ENCODE results near the gene MAP3K13. TPM values are rescaled to one million over a fixed set of nuclear protein-coding genes. Genes with fewer than 3 reads are reported as not detected.

MAP3K13 gene
- total and polyA plus RNA-seq, 2 of the 13 experiments (the other 11 are each of a cell fraction or from before 2014, with no cell fraction given): 24.2 to 26.5 TPM

GRCh38 chr3:185317674-185318073, 45.3 kb upstream of the MAP3K13 start (continued):
- TF ChIP-seq, protein P1, sequence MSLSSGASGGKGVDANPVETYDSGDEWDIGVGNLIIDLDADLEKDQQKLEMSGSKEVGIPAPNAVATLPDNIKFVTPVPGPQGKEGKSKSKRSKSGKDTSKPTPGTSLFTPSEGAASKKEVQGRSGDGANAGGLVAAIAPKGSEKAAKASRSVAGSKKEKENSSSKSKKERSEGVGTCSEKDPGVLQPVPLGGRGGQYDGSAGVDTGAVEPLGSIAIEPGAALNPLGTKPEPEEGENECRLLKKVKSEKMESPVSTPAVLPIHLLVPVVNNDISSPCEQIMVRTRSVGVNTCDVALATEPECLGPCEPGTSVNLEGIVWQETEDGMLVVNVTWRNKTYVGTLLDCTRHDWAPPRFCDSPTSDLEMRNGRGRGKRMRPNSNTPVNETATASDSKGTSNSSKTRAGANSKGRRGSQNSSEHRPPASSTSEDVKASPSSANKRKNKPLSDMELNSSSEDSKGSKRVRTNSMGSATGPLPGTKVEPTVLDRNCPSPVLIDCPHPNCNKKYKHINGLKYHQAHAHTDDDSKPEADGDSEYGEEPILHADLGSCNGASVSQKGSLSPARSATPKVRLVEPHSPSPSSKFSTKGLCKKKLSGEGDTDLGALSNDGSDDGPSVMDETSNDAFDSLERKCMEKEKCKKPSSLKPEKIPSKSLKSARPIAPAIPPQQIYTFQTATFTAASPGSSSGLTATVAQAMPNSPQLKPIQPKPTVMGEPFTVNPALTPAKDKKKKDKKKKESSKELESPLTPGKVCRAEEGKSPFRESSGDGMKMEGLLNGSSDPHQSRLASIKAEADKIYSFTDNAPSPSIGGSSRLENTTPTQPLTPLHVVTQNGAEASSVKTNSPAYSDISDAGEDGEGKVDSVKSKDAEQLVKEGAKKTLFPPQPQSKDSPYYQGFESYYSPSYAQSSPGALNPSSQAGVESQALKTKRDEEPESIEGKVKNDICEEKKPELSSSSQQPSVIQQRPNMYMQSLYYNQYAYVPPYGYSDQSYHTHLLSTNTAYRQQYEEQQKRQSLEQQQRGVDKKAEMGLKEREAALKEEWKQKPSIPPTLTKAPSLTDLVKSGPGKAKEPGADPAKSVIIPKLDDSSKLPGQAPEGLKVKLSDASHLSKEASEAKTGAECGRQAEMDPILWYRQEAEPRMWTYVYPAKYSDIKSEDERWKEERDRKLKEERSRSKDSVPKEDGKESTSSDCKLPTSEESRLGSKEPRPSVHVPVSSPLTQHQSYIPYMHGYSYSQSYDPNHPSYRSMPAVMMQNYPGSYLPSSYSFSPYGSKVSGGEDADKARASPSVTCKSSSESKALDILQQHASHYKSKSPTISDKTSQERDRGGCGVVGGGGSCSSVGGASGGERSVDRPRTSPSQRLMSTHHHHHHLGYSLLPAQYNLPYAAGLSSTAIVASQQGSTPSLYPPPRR (CRISPR knock-in tag; IDR thresholded peaks at IDR 0.05; ENCODE audit: borderline replicate concordance): no peak
- no peak for TF ChIP-seq JDP2 (CRISPR knock-in tag; IDR thresholded peaks at IDR 0.05; ENCODE audit: borderline replicate concordance)
- no peak for TF ChIP-seq ERF (CRISPR knock-in tag; IDR thresholded peaks at IDR 0.05)
- TF ChIP-seq DMAP1 (CRISPR knock-in tag; IDR thresholded peaks at IDR 0.05): no peak
- TF ChIP-seq ZNF607 (CRISPR knock-in tag; IDR thresholded peaks at IDR 0.05; ENCODE audit: borderline replicate concordance): no peak
- TF ChIP-seq, protein P2, sequence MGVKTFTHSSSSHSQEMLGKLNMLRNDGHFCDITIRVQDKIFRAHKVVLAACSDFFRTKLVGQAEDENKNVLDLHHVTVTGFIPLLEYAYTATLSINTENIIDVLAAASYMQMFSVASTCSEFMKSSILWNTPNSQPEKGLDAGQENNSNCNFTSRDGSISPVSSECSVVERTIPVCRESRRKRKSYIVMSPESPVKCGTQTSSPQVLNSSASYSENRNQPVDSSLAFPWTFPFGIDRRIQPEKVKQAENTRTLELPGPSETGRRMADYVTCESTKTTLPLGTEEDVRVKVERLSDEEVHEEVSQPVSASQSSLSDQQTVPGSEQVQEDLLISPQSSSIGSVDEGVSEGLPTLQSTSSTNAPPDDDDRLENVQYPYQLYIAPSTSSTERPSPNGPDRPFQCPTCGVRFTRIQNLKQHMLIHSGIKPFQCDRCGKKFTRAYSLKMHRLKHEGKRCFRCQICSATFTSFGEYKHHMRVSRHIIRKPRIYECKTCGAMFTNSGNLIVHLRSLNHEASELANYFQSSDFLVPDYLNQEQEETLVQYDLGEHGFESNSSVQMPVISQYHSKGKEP (CRISPR knock-in tag; IDR thresholded peaks at IDR 0.05): no peak
- TF ChIP-seq TCF12 (IDR thresholded peaks at IDR 0.05): no peak
- no peak for TF ChIP-seq TCF12 (CRISPR knock-in tag; IDR thresholded peaks at IDR 0.05)
- TF ChIP-seq SCMH1 (CRISPR knock-in tag; IDR thresholded peaks at IDR 0.05; ENCODE audit: borderline replicate concordance): no peak
- TF ChIP-seq RNF2 (conservative IDR thresholded peaks at IDR 0.05; ENCODE audit: low read depth): no peak
- TF ChIP-seq MBD4 (IDR thresholded peaks at IDR 0.05; ENCODE audit: borderline replicate concordance, low read length): no peak
- TF ChIP-seq NFE2L2 (IDR thresholded peaks at IDR 0.05; ENCODE audit: low read length): no peak
- TF ChIP-seq, protein P3, sequence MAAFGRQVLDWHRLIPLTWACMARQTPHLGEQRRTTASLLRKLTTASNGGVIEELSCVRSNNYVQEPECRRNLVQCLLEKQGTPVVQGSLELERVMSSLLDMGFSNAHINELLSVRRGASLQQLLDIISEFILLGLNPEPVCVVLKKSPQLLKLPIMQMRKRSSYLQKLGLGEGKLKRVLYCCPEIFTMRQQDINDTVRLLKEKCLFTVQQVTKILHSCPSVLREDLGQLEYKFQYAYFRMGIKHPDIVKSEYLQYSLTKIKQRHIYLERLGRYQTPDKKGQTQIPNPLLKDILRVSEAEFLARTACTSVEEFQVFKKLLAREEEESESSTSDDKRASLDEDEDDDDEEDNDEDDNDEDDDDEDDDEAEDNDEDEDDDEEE (CRISPR knock-in tag; IDR thresholded peaks at IDR 0.05): no peak
- TF ChIP-seq, protein P4, sequence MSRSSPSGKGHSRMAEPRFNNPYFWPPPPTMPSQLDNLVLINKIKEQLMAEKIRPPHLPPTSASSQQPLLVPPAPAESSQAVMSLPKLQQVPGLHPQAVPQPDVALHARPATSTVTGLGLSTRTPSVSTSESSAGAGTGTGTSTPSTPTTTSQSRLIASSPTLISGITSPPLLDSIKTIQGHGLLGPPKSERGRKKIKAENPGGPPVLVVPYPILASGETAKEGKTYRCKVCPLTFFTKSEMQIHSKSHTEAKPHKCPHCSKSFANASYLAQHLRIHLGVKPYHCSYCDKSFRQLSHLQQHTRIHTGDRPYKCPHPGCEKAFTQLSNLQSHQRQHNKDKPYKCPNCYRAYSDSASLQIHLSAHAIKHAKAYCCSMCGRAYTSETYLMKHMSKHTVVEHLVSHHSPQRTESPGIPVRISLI (CRISPR knock-in tag; IDR thresholded peaks at IDR 0.05; ENCODE audit: borderline replicate concordance): peak; percentile 86; the same call in 1 of the 2 replicates
- TF ChIP-seq ZNF3 (CRISPR knock-in tag; IDR thresholded peaks at IDR 0.05): no peak
- TF ChIP-seq FOSL1 (CRISPR knock-in tag; IDR thresholded peaks at IDR 0.05; ENCODE audit: borderline replicate concordance): no peak
- no peak for TF ChIP-seq EED (CRISPR knock-in tag; IDR thresholded peaks at IDR 0.05)
- TF ChIP-seq ZNF263 (CRISPR knock-in tag; IDR thresholded peaks at IDR 0.05): no peak
- TF ChIP-seq, protein P5, sequence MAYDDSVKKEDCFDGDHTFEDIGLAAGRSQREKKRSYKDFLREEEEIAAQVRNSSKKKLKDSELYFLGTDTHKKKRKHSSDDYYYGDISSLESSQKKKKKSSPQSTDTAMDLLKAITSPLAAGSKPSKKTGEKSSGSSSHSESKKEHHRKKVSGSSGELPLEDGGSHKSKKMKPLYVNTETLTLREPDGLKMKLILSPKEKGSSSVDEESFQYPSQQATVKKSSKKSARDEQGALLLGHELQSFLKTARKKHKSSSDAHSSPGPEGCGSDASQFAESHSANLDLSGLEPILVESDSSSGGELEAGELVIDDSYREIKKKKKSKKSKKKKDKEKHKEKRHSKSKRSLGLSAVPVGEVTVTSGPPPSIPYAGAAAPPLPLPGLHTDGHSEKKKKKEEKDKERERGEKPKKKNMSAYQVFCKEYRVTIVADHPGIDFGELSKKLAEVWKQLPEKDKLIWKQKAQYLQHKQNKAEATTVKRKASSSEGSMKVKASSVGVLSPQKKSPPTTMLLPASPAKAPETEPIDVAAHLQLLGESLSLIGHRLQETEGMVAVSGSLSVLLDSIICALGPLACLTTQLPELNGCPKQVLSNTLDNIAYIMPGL (CRISPR knock-in tag; IDR thresholded peaks at IDR 0.05; ENCODE audit: borderline replicate concordance in 1 of 2, low read depth in 1 of 2): no peak
- no peak for TF ChIP-seq ARNTL (CRISPR knock-in tag; IDR thresholded peaks at IDR 0.05)

Measured in HepG2 (cell line).